HepG2 (cell line): Measurements from ENCODE around the gene WDR76. TPM values are rescaled to one million over a fixed set of nuclear protein-coding genes. Genes with fewer than 3 reads are reported as not detected.

Experiments used
- HMGXB3 ChIP-seq: sonication (generic); formaldehyde crosslinking; IDR thresholded peaks from 2 replicates; pipeline ENCODE4 v1.4.0; 2020; ENCODE audit warnings: missing genetic modification reagents, borderline replicate concordance
- KAT7 ChIP-seq: IDR thresholded peaks from 2 replicates; pipeline ENCODE4 v1.6.1; 2018; ENCODE audit warnings: borderline replicate concordance, missing compliant biosample characterization
- MXD1 ChIP-seq: sonication (generic); formaldehyde crosslinking; IDR thresholded peaks from 2 replicates; pipeline ENCODE4 v1.4.0; 2020; ENCODE audit warnings: mild to moderate bottlenecking, missing genetic modification reagents
- PATZ1 ChIP-seq: sonication (generic); formaldehyde crosslinking; IDR thresholded peaks from 2 replicates; pipeline ENCODE4 v1.4.0; 2020; ENCODE audit warnings: missing genetic modification reagents
- PAXIP1 ChIP-seq: sonication (generic); formaldehyde crosslinking; conservative IDR thresholded peaks from 2 replicates; pipeline ENCODE4 v1.4.0; 2020; ENCODE audit warnings: mild to moderate bottlenecking, missing genetic modification reagents, moderate library complexity
- REXO4 ChIP-seq: sonication (generic); formaldehyde crosslinking; IDR thresholded peaks from 2 replicates; pipeline ENCODE4 v1.8.0; 2022; ENCODE audit warnings: missing genetic modification reagents, mild to moderate bottlenecking, borderline replicate concordance
- SSRP1 ChIP-seq: IDR thresholded peaks from 2 replicates; pipeline ENCODE4 v1.6.1; 2016; ENCODE audit warnings: control low read depth
- USF2 ChIP-seq, 2 experiments: sonication (generic) in 1 of 2; formaldehyde crosslinking in 1 of 2; IDR thresholded peaks; 2 replicates each; pipeline versions ENCODE4 v1.5.1 to v1.6.1; 2011 to 2020; ENCODE audit warnings: borderline replicate concordance in 1 of 2, low read depth in 1 of 2, low read length in 1 of 2, mild to moderate bottlenecking in 1 of 2, missing genetic modification reagents in 1 of 2, moderate library complexity in 1 of 2
- ZBTB39 ChIP-seq: sonication (generic); formaldehyde crosslinking; IDR thresholded peaks from 2 replicates; pipeline ENCODE4 v1.5.0; 2020; ENCODE audit warnings: missing genetic modification reagents
- ZMYM2 ChIP-seq: sonication (generic); formaldehyde crosslinking; IDR thresholded peaks from 2 replicates; pipeline ENCODE4 v1.8.0; 2022; ENCODE audit warnings: mild to moderate bottlenecking, missing genetic modification reagents
- ZNF3 ChIP-seq: IDR thresholded peaks from 2 replicates; pipeline ENCODE4 v1.7.0; 2017; ENCODE audit warnings: inconsistent platforms
- ZNF317 ChIP-seq: sonication (generic); formaldehyde crosslinking; IDR thresholded peaks from 2 replicates; pipeline ENCODE4 v1.5.0; 2020; ENCODE audit warnings: mild to moderate bottlenecking, missing genetic modification reagents
- polyA plus RNA-seq, 8 experiments: library from polyadenylated mRNA; depleted of rRNA in 3 of 8; stranded (reverse) in 7 of 8; unstranded in 1 of 8; fragments of >200 nt; fragmentation: Illumina TruSeq in 4 of 8; extraction: Trizol in 4 of 8; gene quantifications; 2 replicates each; pipeline versions ENCODE4 v1.2.1 to v1.2.3, GENCODE V29; 2011 to 2016; ENCODE audit warnings: low read depth in 4 of 8, missing spikeins in 1 of 8, mixed read lengths in 1 of 8; ENCODE audit not compliant: insufficient read depth in 1 of 8
- total RNA-seq, 5 experiments: library from RNA; depleted of rRNA; stranded (reverse); fragments of >200 nt; fragmentation: Illumina TruSeq; extraction: Trizol; gene quantifications; 2 replicates each; pipeline ENCODE4 v1.2.3, GENCODE V29; 2016; ENCODE audit warnings: low read depth in 1 of 5

WDR76 gene
- total and polyA plus RNA-seq, 2 of the 13 experiments (the other 11 are each of a cell fraction or from before 2014, with no cell fraction given) = 1.1 to 9.7 TPM

- TF ChIP-seq USF2 (IDR thresholded peaks at IDR 0.05; ENCODE audit: low read depth, low read length) = peak; percentile 98
- TF ChIP-seq USF2 (CRISPR knock-in tag; IDR thresholded peaks at IDR 0.05; ENCODE audit: borderline replicate concordance) = peak; percentile 99; the same call in 1 of the 2 replicates
- no peak; the same call in 1 of the 2 replicates for TF ChIP-seq ZNF317 (CRISPR knock-in tag)
- TF ChIP-seq SSRP1 (CRISPR knock-in tag) = no peak; the same call in 1 of the 2 replicates
- TF ChIP-seq HMGXB3 (CRISPR knock-in tag) = peak; percentile 15; the same call in 1 of the 2 replicates
- no peak for TF ChIP-seq ZNF3 (CRISPR knock-in tag)
- peak; percentile 61; the same call in 1 of the 2 replicates for TF ChIP-seq PATZ1 (CRISPR knock-in tag)
- no peak; the same call in 1 of the 2 replicates for TF ChIP-seq MXD1 (CRISPR knock-in tag)
- TF ChIP-seq KAT7 (CRISPR knock-in tag) = peak; percentile 30; the same call in 1 of the 2 replicates
- TF ChIP-seq REXO4 (CRISPR knock-in tag) = no peak
- no peak for TF ChIP-seq ZBTB39
- no peak for TF ChIP-seq ZMYM2 (CRISPR knock-in tag)
- TF ChIP-seq PAXIP1 = peak; percentile 51
Measured at GRCh38 chr15:43791993-43792760, 34.6 kb upstream of the WDR76 start, which contains the start of gene SERF2 (continued).
